ENCODE measurements around the gene DPM3. TPM values are rescaled to one million over a fixed set of nuclear protein-coding genes. Genes with fewer than 3 reads are reported as not detected.
A peak's percentile ranks its signal among the peaks of the same experiment; 100 is the strongest.
"Not testable (repeated sequence)": the region's sequence is repeated elsewhere in the genome, so short reads cannot be mapped to it uniquely, and the experiment has no call there.

Gene DPM3
- total RNA-seq, 6 experiments from 2014 or later = 66.2 to 110 (median 86.2) TPM

GRCh38 chr1:155167166-155168104, 27.1 kb upstream of the DPM3 start:
- Mint-ChIP-seq H3K27ac (peak overlapping the region; percentile 53), H3K36me3 (ENCODE audit: low read depth) (peaks cover 14% of the 10 kb centered on the region), H3K4me3 (peak overlapping the region; percentile 47), H3K4me1 (ENCODE audit: low read depth) (peaks cover 16% of the 10 kb centered on the region), H3K27me3 (ENCODE audit: insufficient read depth) (peaks cover 8% of the 10 kb centered on the region), H3K9me3 (no peaks in the 10 kb centered on the region)
- DNase-seq = peak; percentile 59
- peak; percentile 92 for TF ChIP-seq CTCF (IDR thresholded peaks at IDR 0.05)

GRCh38 chr1:155166471-155167165, 26.3 kb upstream of the DPM3 start:
- DNase-seq = no peak
- Mint-ChIP-seq H3K27ac (no peak overlapping the region), H3K4me1 (ENCODE audit: low read depth) (peaks cover 8% of the 10 kb centered on the region), H3K9me3 (no peaks in the 10 kb centered on the region), H3K27me3 (ENCODE audit: insufficient read depth) (peaks cover 11% of the 10 kb centered on the region), H3K4me3 (no peak overlapping the region), H3K36me3 (ENCODE audit: low read depth) (peaks cover 7% of the 10 kb centered on the region; the same call in 1 of the 2 replicates)
- no peak for TF ChIP-seq CTCF (IDR thresholded peaks at IDR 0.05)

- no peaks in the 10 kb centered on the region for H3K9me3 Mint-ChIP-seq
- H3K27ac Mint-ChIP-seq = no peak overlapping the region
- peaks cover 7% of the 10 kb centered on the region for H3K4me1 Mint-ChIP-seq (ENCODE audit: low read depth)
- no peak for TF ChIP-seq CTCF (IDR thresholded peaks at IDR 0.05)
- peaks cover 7% of the 10 kb centered on the region; the same call in 1 of the 2 replicates for H3K36me3 Mint-ChIP-seq (ENCODE audit: low read depth)
- H3K4me3 Mint-ChIP-seq = no peak overlapping the region
- DNase-seq = no peak
- H3K27me3 Mint-ChIP-seq (ENCODE audit: insufficient read depth) = peaks cover 11% of the 10 kb centered on the region
These were observed 25.7 kb upstream of the DPM3 start for GRCh38 chr1:155166051-155166470.

GRCh38 chr1:155164625-155165024, 24.3 kb upstream of the DPM3 start:
- peaks cover 12% of the 10 kb centered on the region for H3K27me3 Mint-ChIP-seq (ENCODE audit: insufficient read depth)
- not testable (repeated sequence) for H3K4me1 Mint-ChIP-seq (ENCODE audit: low read depth); H3K27ac Mint-ChIP-seq; H3K9me3 Mint-ChIP-seq; DNase-seq; H3K4me3 Mint-ChIP-seq; H3K36me3 Mint-ChIP-seq (ENCODE audit: low read depth)

- not testable (repeated sequence) for H3K4me1 Mint-ChIP-seq (ENCODE audit: low read depth); H3K27ac Mint-ChIP-seq; DNase-seq; H3K36me3 Mint-ChIP-seq (ENCODE audit: low read depth); H3K9me3 Mint-ChIP-seq; H3K4me3 Mint-ChIP-seq
- H3K27me3 Mint-ChIP-seq (ENCODE audit: insufficient read depth) = peaks cover 17% of the 10 kb centered on the region
These were observed 23.5 kb upstream of the DPM3 start for GRCh38 chr1:155163785-155164184.

GRCh38 chr1:155162631-155163030, 22.3 kb upstream of the DPM3 start:
- H3K9me3 Mint-ChIP-seq; H3K4me1 Mint-ChIP-seq (ENCODE audit: low read depth); H3K36me3 Mint-ChIP-seq (ENCODE audit: low read depth); DNase-seq; H3K4me3 Mint-ChIP-seq; H3K27ac Mint-ChIP-seq: not testable (repeated sequence)
- H3K27me3 Mint-ChIP-seq (ENCODE audit: insufficient read depth) = peaks cover 20% of the 10 kb centered on the region

GRCh38 chr1:155160128-155160527, 19.8 kb upstream of the DPM3 start:
- no peaks in the 10 kb centered on the region for H3K36me3 Mint-ChIP-seq (ENCODE audit: low read depth)
- H3K4me1 Mint-ChIP-seq (ENCODE audit: low read depth) = no peaks in the 10 kb centered on the region
- H3K27ac Mint-ChIP-seq = no peak overlapping the region
- no peaks in the 10 kb centered on the region for H3K9me3 Mint-ChIP-seq
- no peak overlapping the region for H3K4me3 Mint-ChIP-seq
- H3K27me3 Mint-ChIP-seq (ENCODE audit: insufficient read depth) = peaks cover 16% of the 10 kb centered on the region
- TF ChIP-seq CTCF (IDR thresholded peaks at IDR 0.05) = no peak
- DNase-seq = no peak

Measured in HFFc6 (cell line).